IPS DF 4.7 (cell line): ENCODE measurements around the gene ACSS3.
"Not testable (repeated sequence)": the region's sequence is repeated elsewhere in the genome, so short reads cannot be mapped to it uniquely, and the experiment has no call there.

Experiments used
- DNase-seq: peaks from one replicate; pipeline ENCODE4 v3.0.0-alpha.2; 2013; ENCODE audit warnings: low spot score; ENCODE audit errors: extremely low read depth

ACSS3 gene

DNA sequence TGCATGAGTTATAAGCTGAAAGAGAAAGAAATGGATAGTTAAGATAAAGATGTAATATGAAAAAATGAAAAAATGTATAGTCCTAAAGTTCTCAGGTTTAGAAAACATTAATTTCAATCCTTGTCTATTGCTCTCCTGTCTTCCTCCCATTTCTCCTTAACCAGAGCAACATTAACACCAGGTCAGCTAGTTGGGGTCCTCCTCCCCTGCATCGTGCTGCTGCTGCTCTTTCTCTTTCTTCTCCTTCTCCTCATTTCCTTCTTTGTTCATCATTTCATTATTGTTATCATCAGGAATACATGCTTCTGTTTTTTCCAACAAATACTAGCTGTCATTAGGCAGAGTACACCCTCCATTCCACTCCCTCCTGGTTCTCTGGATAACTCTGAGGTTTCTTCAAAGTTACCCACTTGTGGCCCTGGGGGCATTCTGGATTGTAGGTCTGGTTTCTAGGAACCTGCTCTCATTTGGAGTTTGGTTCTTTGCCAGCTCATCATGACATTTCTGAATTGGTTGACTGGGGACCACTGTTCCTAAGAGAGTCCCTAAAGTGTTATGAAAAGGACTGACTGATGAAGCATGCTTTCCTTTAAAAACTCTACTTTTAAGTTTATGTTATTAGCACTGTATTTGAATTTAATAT, 17.0 kb downstream of the ACSS3 start:
- DNase-seq = no peak

DNA sequence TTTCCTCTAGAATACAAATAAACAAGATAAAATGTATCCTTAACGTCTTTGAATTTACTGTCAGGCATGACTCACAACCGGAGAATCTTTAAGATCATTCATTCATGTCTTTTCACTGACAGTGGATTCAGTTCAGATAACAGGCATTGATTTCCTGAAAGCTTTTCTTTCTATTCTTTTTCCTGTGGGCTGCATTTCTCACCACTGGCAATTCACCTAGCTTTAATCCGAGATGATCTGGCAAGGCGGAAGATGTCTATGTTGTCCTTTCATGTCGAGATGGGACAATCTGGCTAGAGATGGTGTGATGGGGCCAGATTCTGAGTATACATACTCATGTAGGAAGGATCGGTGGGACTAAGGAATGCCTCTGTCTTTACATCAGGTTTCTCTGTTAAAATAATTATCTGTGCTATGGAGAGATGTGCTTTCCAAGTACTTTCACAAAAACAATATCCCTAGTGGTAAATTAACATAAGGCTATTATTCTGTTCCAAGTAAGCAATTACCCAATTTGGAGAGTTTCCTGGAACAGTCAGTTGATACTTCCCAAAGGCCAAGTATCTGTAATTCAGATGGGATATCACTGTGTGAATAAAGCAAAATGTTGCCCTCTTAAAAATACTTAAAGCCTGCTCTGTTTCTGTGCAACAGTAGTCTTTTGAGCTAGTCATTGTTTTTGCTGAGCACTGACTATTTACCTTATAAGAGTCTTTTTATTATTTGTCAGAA, 17.8 kb downstream of the ACSS3 start:
- no peak for DNase-seq

DNA sequence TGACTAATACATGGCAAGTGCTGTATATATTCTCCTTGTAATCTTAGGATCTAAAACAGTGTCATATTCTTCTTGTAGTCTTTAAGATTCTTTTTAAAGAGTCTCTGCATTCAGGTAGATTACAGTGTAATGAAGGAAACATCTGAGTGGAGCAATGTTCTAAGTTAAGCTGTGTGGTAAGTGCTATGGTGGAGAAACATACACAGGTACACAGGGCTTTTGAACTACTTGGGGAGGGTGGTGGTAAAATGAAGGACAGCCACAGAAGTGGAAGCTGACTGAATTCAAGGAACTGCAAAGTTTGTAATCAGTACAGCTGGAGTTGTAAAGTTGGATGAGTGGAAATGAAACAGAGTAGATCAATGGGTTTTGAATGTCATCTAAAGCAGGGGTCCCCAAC, 27.8 kb downstream of the ACSS3 start:
- no peak for DNase-seq

DNA sequence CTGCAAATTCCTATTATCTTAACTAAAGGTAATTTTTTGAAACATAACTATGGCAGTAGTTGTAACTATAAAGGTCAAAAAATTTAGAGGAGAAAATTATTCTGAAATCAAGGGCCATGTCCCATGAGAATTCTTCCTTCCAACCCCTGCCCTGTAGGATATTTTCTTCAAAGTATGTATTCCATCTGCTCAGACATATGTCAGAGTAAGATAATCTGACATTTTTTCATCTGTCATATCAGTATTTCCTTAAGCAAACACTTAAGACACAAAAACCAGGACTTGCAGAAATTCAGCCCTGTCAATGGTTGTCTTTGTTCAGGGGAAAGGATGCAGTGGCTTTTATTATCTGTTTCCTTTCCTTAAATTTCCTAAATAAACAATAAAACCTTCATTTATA, 36.3 kb downstream of the ACSS3 start:
- no peak for DNase-seq

DNA sequence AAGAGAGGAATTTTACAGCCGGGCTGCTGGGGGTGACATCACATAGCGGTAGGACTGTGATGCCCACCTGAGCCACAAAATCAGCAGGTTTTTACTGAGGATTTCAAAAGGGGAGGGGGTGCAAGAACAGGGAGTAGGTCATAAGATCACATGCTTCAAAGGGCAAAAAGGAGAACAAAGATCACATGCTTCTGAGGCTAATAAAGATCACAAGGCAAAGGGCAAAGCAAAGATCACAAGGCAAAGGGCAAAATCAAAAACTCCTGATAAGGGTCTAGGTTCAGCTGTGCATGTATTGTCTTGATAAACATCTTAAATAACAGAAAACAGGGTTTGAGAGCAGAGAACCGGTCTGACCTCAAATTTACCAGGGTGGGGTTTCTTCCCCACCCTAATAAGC, 41.2 kb downstream of the ACSS3 start:
- DNase-seq = not testable (repeated sequence)

DNA sequence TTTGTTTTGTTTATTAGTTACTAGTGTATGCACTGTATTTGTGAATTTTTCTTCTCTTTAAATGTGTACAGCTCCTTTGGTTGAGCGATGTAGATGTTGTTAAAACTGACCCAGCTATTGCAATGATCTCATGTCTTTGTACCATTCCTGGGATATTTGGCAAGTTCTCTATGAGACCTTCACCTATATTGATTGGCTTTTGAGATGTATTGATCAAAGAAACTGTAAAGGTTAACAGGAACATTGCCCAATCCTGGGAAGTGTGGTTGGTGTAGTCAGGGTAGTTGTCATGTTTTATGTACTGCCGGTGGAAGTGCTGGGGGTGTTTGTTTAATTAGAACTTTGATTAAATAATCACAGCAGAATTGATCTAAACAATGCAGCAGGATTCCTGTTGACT, 43.1 kb downstream of the ACSS3 start:
- DNase-seq = no peak

DNA sequence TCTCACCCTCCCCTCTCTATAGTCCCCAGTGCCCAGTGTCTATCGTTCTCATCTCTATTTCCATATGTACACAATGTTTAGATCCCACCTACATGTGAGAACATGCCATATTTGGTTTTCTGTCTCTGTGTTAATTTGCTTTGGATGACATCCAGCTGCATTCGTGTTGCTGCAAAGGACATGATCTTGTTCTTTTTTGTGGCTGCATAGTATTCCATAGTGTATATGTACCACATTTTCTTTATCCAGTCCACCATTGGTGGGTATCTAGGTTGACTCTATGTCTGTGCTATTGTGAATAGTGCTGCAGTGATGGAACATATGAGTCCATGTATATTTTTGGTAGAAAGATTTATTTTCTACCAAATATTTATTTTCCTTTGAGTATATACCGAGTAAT, 45.7 kb downstream of the ACSS3 start:
- no peak for DNase-seq

DNA sequence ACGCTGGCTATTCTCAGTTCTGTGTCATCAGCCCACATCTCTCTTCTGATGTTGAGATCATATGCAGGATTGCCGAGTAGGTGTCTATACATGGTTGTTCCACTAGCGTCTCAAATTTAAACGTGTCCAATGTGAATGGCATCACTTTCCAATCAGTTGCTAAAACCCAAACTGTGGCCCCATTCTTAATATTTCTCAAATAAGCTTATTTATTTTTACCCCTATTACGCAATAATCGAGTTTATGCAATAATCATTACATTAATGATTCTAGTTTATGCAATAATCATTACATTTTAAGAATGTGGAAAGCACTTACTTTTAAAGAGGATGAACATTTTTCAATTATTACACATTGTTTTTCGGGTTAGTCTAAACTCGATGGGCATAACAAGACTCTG, 47.8 kb downstream of the ACSS3 start:
- no peak for DNase-seq

DNA sequence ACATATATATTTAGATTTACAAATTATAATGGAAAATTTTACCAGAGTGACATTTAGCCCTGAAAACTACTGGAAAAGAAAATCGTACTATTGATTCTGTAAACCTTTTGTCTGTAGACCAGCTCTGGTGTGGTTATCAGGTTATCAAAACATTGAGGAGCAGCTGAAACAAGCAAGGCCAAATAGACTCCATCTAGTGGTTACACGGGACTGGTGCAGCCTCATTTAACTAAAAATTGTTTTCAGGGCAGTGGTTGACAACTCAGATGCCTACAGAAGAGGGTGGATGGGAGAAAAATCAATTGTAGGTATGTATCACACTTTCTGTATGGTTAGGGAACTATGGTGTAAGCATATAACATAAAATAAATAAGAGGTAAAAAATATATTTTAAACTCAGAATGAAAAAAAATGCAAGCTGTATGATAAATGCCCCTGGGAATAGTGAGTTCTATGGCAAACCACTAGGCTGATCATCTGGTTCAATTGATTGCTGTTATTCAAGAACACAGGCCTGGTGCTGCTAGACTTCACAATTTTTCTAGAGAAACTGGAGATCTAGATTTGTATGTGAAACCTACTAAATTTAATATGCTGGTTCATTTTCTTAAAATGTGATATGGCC, 51.2 kb downstream of the ACSS3 start:
- peak; percentile 33 for DNase-seq

DNA sequence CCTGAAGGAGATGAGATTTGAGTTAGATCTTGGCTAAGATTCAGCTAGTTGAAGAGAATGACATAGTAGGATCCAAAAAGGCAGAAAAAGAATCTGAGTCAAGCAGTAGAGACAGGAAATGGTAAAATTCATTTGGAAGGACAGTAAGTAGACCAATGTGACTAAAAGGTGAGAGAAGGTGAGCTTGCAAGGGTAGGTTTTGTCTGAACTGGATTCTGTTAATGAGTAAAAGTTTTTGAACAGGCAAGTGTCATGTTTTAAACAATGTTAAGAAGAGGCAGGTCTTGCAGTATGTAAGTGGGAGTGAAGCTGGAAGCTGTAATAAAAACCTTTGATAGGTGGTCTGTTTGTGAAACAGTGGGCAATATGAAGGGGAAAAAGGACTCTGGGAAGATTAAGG, 58.6 kb downstream of the ACSS3 start:
- DNase-seq = no peak

DNA sequence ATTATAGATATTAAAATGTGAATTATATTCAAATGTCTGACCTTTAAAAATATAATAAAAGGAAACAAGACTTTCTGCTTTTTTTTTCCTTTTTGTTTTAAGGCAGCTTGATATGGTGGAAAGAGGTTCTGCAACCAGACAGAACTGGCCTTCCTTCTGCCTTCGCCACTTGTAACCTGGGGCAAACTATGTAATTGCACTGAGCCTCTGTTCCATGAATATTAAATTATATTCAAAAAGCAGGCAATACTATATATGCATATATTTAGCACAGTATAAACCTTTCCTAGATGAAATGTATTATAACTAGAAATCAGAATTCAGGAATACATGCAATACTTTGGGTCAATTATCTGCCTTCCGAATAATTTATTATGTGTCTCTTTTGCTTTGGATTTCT, 59.9 kb downstream of the ACSS3 start:
- DNase-seq = no peak

DNA sequence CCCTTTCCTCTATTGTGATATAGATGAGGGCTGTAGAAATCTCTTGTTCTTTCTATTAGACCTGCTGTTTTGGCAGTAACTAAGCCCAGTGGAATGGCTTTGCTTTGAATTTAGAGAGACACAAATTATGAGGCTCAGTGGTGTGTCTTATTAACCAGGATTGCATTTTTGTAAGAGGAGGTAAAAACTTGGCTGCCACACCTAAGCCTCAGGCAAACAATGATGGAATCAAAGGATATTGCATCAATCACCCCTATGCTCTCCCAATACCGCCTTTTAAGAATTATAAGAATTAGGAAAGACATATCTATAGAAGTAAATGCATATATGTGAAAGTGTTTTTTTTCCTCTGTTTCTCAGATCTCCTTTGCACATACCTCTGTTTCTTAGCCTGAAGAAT, 63.3 kb downstream of the ACSS3 start:
- DNase-seq = no peak

DNA sequence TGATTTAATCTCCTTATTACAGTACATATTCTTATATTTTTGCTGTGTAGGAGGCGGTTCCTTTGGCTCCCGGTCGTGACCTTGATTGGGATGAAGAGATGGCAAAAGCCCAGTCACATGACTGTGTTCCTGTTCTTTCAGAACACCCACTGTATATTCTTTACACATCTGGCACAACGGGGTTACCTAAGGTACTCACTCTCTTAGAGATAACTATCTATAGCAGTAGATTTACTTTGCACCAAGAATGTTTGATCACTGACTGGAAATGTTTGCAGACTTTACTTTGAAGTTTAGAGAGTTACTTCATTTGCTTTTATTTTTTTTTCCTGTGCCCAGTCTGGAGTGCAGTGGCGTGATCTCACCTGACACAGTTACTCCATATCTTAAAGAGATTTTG, 65.2 kb downstream of the ACSS3 start:
- DNase-seq = no peak

DNA sequence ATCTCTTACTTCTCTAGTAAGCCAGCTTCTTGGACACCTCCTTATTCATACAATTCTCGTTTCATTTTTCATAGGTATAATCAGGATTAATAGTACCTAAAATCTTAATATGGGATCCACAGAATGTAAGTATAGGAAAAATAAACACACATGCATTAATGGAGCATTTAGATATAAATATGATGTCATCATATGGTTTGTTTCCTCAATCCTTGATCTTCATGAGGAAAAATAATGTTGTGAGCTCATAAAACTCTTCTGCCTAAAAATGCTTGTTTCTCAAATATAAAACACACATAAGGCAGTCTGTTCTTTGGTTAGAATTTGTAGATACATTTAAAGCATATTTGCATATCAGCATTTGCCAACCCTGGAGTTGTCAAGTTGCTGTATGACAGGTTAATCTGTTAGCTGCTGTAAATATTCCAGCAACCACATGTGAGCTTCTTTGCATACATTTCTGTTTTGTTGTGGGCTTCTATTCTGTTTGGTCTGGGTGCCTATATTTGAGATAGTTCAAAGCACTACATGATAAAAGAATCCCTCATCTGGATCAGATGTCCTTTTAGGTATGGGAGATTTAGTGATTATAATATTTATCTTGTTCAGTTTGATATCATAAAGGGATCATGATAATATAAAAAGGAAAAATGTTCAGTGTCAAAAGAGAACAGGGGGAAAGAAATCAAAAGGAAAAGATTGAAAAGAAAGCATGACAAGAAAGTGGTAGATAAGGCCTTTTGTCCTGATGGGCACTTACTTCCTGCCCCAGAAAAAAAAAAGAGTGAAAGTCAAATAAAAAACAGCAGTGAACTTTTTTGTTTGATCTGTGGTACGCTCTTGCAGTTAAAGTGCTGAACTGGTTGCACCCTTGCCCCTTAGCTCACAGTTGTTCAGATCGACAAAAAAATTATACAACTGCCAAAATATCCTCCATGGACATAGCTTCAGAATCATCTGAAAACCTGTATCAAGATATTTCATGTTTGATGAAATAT, 68.6 kb downstream of the ACSS3 start:
- DNase-seq = no peak

DNA sequence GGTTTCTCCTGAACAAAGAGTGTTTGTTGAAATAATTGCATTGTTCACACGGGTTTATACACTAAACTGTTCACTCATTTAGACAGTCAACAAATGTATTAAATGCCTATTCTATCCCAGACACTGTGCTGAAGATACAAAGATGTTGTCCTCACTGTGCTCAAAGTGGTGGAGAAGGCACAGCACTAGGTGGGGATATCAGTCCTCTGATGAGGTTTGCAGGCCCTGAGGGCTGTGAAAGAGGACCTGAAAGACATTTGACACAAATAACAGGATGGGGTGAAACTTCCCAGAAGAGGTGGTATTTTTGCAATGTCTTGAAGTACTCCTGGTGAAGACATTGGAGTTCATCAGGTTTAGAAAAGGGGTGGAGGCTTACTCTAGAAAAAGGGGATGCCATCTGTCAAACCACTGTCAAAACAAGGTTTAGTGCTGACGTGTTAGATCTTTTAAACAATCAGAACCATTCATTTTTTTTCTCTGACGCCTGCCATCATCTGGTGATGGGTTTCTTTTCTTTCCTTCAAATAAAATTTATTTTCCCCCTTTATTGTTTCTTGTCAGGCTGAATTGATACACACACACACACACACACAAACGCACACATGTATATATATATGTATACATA, 69.5 kb downstream of the ACSS3 start:
- no peak for DNase-seq

DNA sequence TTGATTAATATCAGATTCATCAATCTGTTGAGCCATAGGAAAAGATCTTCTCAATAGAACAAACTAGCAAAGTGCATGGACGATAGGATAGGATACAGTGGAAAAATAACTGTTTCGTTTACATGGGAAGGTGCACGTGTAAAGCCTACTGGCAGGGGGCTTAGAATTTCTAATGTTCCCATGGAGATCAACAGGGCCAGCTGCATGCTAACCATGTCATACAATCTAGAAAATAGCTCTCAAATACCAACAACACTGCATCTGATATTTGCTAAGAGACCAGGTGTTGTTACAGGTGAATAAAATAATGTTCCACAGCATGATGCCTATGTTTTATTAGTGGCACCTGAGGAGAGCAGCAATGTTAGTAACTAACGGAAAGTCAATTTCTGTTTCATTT, 72.5 kb downstream of the ACSS3 start:
- DNase-seq = no peak

DNA sequence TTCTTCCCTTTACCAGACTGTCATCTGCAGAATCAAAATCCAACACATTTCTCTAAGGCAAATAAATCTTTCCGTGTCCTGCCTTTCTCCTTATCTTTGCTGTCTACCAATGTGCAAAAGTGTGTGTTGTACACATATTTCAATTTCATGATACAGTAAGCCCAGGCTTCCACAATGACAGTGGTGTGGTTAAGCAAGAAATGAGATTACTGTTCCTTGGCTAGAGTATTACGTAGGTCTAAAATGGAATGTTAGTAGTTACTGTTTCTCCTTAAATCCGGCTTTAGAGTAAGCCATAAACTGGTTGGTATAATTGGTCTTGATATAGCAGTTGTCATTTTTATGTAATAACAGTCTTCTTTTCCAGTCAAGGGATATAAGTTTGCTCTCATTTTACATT, 82.0 kb downstream of the ACSS3 start:
- DNase-seq = no peak

DNA sequence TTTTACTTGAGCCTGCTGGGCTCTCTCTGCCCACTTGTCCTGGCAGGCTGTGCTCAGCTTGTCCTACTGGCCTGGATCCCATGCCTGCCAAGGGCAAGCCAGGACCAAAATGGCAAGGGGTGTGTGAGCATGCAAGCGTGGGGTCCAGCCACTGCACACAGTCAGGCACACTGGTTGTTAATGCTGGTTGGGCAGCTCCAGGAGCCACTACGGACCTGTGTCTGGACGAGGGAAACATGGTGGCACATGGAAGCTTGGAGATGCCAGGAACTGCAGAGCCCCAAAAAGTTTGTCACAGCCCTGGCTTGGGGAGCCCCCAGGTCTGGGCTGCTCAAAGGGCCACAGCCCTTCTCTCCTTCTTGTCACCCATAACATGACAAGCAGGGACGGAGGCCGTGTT, 83.8 kb downstream of the ACSS3 start:
- no peak for DNase-seq

DNA sequence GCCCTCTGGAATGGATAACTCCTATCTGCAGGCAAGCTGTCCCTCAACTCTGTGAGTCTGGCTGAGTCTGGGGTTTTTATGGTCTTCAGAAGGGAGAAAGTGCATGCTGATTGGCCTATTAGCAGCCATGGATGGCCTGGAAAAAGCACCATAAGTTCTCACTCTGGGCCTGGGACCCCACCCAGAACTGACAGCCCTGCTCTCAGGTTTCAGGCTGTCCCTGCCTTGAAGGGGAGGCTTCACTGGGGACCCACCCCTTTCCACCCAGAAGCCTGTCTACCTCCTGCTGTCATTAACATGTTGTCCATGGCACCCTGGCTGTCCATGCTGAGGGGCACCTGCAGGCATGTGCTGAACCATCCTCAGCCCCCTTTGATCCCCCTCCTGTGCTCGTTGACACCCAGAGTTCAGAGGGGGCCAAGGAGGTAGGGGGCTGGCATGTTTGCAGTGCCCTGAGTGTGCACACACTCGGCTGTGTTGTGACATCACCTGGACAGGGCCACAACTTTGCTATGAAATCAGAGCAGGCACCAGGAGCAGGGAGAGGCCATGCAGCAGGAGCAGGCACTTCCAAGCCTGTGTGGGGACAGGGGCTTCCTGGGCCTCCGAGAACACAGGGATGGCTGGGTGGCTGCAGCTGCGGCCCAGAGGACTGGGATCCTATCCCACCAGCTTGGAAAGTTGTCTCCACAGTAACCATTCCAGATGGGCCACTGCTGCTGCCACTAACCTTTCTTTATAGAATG, 84.7 kb downstream of the ACSS3 start:
- DNase-seq = no peak

DNA sequence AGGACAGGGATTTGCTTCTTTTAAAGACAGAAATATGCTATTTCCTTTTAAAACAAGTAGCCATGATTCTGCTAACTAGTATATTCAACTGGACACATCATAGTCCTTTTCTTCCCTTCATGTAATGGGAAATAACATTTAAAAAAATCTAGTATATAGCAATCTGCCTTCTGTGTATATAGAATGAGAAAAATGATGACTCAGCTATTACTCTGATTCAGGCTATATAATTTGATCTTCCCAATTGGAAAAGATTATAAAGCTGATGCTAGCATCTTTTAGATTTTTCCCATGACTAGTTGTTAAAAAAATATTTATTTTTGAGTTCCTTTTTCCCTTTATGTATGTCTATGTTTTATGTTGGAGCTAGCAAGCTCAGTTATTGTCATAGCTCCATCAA, 86.9 kb downstream of the ACSS3 start:
- DNase-seq = no peak

DNA sequence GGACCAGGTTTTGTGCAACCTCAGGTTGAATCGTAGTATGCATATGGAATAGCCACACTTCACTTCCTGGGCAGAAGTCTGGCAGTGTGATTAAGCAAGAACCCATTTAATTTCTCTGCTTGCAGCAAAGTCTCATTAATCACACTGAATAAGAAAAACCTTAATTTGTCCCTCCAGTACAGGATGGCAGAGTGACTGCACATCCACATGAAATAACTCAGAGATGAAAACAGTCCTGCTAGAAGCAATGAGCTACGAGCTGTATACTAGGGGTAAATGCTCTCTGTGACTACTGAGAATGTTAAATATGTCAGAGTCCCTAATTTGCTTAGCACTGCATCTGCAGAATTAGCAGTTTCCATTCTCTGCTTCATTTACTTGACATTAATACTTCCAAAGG, 88.9 kb downstream of the ACSS3 start:
- DNase-seq = no peak
